GM21526 (cell line): ENCODE results near the gene SMARCB1.
A peak's percentile ranks its signal among the peaks of the same experiment; 100 is the strongest.

ENCODE experiments used
- ATAC-seq: cut with Tn5 transposase; IDR thresholded peaks from one replicate; pipeline ENCODE4 v1.9.1; 2021; ENCODE audit warnings: moderate library complexity; ENCODE audit not compliant: unreplicated experiment, low FRiP score

Gene SMARCB1

GRCh38 chr22:23760056-23760455, 26.7 kb upstream of the SMARCB1 start:
- ATAC-seq, result no peak

GRCh38 chr22:23762842-23763578, 23.8 kb upstream of the SMARCB1 start, which contains the start of gene C22orf15:
Gene C22orf15 (plus strand): TSS chr22:23762990. CDS start chr22:23763307, 317 bp downstream.
- ATAC-seq, result no peak

- no peak for ATAC-seq
These were observed 23.2 kb upstream of the SMARCB1 start for GRCh38 chr22:23763579-23763945.

GRCh38 chr22:23763954-23764353, 22.8 kb upstream of the SMARCB1 start:
- ATAC-seq, result no peak

- no peak for ATAC-seq
These were observed 21.6 kb upstream of the SMARCB1 start for GRCh38 chr22:23764899-23765881.

- ATAC-seq, result no peak
These were observed 19.5 kb upstream of the SMARCB1 start for GRCh38 chr22:23767303-23767672.

- ATAC-seq, result peak; percentile 41
These were observed 18.9 kb upstream of the SMARCB1 start, which contains the start of gene CHCHD10 for GRCh38 chr22:23767673-23768548. Gene CHCHD10 (minus strand): TSS chr22:23767972. CDS start chr22:23767874, 98 bp downstream.

- ATAC-seq, result no peak
These were observed 17.3 kb upstream of the SMARCB1 start for GRCh38 chr22:23769321-23769965.

- no peak for ATAC-seq
These were observed 14.5 kb upstream of the SMARCB1 start for GRCh38 chr22:23772315-23772648.

- no peak for ATAC-seq
These were observed 13.9 kb upstream of the SMARCB1 start, which contains the start of gene MMP11 for GRCh38 chr22:23772649-23773473. Gene MMP11 (plus strand): TSS chr22:23772849. CDS start chr22:23772871, 22 bp downstream.

- ATAC-seq, result no peak
These were observed 13.2 kb upstream of the SMARCB1 start for GRCh38 chr22:23773483-23774113.

- ATAC-seq, result no peak
These were observed 12.4 kb upstream of the SMARCB1 start for GRCh38 chr22:23774114-23774921.

- no peak for ATAC-seq
These were observed 11.8 kb upstream of the SMARCB1 start for GRCh38 chr22:23774922-23775436.

- ATAC-seq, result no peak
These were observed 10.9 kb upstream of the SMARCB1 start for GRCh38 chr22:23775779-23776375.

- no peak for ATAC-seq
These were observed 8.8 kb upstream of the SMARCB1 start for GRCh38 chr22:23777776-23778576.

- ATAC-seq, result no peak
These were observed 8.2 kb upstream of the SMARCB1 start for GRCh38 chr22:23778577-23778900.

GRCh38 chr22:23779083-23779482, 7.7 kb upstream of the SMARCB1 start:
- ATAC-seq, result no peak
